GM13977 (cell line): Measurements from ENCODE around the gene CETN3.
A peak's percentile ranks its signal among the peaks of the same experiment; 100 is the strongest.
"Not testable (repeated sequence)": the region's sequence is repeated elsewhere in the genome, so short reads cannot be mapped to it uniquely, and the experiment has no call there.

Source experiments
- DNase-seq: peaks from one replicate; pipeline ENCODE4 v3.0.0; 2012; ENCODE audit warnings: low spot score
- in situ Hi-C: fragments of 300-500 bp; cut with MboI; formaldehyde crosslinking; loops from one replicate; pipeline ENCODE4 v1.12.0; 2022; ENCODE audit warnings: low sequenced_read_pairs, low pct_unique_long_range_greater_than_20kb, mixed read lengths, inconsistent platforms; ENCODE audit not compliant: unreplicated experiment
- TF ChIP-seq, protein P1 (sequence below): IDR thresholded peaks from 2 replicates; pipeline ENCODE4 v1.5.1; 2012; ENCODE audit warnings: mild to moderate bottlenecking, control low read depth; ENCODE audit not compliant: insufficient read depth; ENCODE audit errors: extremely low read depth, missing control alignments

Gene CETN3

GRCh38 chr5:90387508-90387907 is 22.0 kb downstream of the CETN3 start:
- TF ChIP-seq, protein P1, sequence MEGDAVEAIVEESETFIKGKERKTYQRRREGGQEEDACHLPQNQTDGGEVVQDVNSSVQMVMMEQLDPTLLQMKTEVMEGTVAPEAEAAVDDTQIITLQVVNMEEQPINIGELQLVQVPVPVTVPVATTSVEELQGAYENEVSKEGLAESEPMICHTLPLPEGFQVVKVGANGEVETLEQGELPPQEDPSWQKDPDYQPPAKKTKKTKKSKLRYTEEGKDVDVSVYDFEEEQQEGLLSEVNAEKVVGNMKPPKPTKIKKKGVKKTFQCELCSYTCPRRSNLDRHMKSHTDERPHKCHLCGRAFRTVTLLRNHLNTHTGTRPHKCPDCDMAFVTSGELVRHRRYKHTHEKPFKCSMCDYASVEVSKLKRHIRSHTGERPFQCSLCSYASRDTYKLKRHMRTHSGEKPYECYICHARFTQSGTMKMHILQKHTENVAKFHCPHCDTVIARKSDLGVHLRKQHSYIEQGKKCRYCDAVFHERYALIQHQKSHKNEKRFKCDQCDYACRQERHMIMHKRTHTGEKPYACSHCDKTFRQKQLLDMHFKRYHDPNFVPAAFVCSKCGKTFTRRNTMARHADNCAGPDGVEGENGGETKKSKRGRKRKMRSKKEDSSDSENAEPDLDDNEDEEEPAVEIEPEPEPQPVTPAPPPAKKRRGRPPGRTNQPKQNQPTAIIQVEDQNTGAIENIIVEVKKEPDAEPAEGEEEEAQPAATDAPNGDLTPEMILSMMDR: no peak
- in situ Hi-C loops: no loop called here
- no peak for DNase-seq

DNA sequence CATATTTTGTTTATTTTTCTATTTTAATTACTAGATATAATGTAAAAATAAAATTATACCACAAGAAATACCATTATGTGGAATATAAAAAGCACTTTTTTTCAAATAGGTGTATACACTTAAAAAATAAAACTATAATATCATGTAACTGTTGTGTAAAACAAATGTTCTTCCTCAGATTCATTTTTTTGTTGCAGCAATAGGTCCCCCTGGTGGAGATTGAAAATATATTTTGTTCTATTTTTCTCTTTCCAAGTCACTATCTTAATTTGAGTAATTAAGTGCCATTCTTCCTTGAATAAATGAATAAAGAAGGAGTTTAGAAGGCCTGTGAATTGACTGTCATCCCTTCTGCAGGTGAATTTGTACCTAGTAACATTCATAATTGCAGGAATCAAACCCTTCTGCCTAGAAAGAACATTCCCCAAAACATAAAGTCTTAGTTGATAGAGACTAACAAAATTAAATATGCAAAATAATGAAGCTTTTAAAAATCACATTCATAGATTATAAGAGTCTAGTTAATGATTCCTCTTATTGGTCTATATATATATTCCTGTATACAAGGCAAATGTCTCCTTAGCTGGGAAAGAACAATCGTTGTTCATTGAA is 23.4 kb downstream of the CETN3 start:
- in situ Hi-C loops: no loop called here
- DNase-seq: no peak

DNA sequence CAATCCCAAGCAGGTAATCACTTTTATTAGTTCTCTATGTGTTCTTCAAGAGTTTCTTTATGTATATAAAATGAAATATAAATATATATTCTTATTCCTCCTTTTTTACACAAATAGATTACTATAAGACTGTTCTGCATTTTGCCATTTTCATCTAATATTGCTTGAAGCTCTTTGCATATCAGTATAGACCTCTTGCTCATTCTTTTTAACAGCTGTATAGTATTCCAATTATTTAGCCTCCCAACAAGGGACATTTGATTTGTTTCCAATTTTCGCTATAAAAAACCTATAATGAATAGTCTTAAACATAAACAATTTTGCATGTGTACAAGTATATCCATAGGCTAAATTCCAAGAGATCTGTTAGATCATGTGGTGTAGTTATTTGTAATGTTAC is 25.2 kb downstream of the CETN3 start:
- TF ChIP-seq, protein P1: no peak
- in situ Hi-C loops: no loop called here
- DNase-seq: no peak

More for the DNA sequence above, 23.4 kb downstream of the CETN3 start:
- TF ChIP-seq, protein P1: peak; percentile 44

- no peak for DNase-seq
- in situ Hi-C loops: no loop called here
- TF ChIP-seq, protein P1: no peak
Observed at GRCh38 chr5:90383903-90384302, 25.7 kb downstream of the CETN3 start.

DNA sequence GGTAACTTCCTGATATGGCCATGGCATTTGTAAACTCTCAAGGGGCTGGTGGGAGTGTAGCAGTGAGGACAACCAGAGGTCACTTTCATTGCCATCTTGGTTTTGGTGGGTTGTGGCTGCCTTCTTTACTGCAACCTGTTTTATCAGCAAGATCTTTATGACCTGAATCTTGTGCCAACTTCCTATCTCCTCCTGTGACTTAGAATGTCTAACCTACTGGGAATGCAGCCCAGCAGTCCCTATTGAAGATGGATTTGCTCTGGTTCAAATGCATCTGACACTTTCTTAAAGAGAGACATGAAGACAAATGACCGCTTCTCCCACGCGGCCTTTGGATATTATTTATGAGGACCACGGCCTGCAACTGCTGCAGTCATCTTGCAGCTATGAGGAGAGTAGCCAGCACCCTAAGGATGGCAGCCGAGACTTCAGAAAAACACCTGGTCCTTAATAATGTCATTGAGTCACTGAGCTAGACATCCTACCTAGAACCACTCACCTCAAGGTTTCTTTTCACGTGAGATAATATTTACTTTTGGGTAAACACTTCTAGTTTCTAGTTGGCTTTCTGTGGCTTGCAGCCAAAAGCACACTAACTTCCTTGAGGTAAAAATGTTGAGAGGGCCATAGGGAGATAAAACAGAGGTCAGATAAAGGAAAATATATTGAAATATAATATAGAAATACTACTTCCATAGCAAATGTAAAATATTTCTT is 28.2 kb downstream of the CETN3 start:
- no peak for DNase-seq
- in situ Hi-C loops: no loop called here
- TF ChIP-seq, protein P1: no peak

GRCh38 chr5:90379652-90380051 is 29.9 kb downstream of the CETN3 start:
- in situ Hi-C loops: no loop called here
- no peak for DNase-seq
- TF ChIP-seq, protein P1: no peak

- in situ Hi-C loops: no loop called here
- no peak for DNase-seq
- TF ChIP-seq, protein P1: no peak
Observed at GRCh38 chr5:90378752-90379151, 30.8 kb downstream of the CETN3 start.

- in situ Hi-C loops, DNase-seq: not testable (repeated sequence)
Observed at GRCh38 chr5:90371269-90371668, 38.3 kb downstream of the CETN3 start.
